Stimulated activated CD8-positive, alpha-beta memory T cell treated with anti-CD3 and anti-CD28 coated beads, Interleukin-4, amount 100 ng/mL, for 4 hours (primary cell): Measurements from ENCODE around the gene EIF3D.
"Not testable (repeated sequence)": the region's sequence is repeated elsewhere in the genome, so short reads cannot be mapped to it uniquely, and the experiment has no call there.

ENCODE experiments used
- DNase-seq, 2 donors: peaks; one replicate each; pipeline ENCODE4 v3.0.0-alpha.2; 2020; ENCODE audit warnings: low read depth in 2 of 2, low spot score in 1 of 2

EIF3D gene

GRCh38 chr22:36550701-36551495, 21.9 kb upstream of the EIF3D start:
- no peak for DNase-seq

GRCh38 chr22:36549033-36549432, 20.1 kb upstream of the EIF3D start:
- no peak for DNase-seq

- no peak for DNase-seq
Observed at GRCh38 chr22:36548606-36549005, 19.6 kb upstream of the EIF3D start.

- no peak for DNase-seq
Observed at GRCh38 chr22:36546932-36547331, 18.0 kb upstream of the EIF3D start.

- DNase-seq: no peak
Observed at GRCh38 chr22:36546092-36546804, 17.3 kb upstream of the EIF3D start.

- no peak for DNase-seq
Observed at GRCh38 chr22:36544107-36544620, 15.2 kb upstream of the EIF3D start.

GRCh38 chr22:36541831-36542411, 13.0 kb upstream of the EIF3D start:
- DNase-seq: no peak

- no peak for DNase-seq
Observed at GRCh38 chr22:36540867-36541642, 12.1 kb upstream of the EIF3D start.

GRCh38 chr22:36538529-36538928, 9.6 kb upstream of the EIF3D start:
- no peak for DNase-seq

- no peak for DNase-seq
Observed at GRCh38 chr22:36536717-36537116, 7.8 kb upstream of the EIF3D start.

- not testable (repeated sequence) for DNase-seq
Observed at GRCh38 chr22:36533320-36533719, 4.4 kb upstream of the EIF3D start.

- no peak for DNase-seq
Observed at GRCh38 chr22:36532466-36532865, 3.5 kb upstream of the EIF3D start.

GRCh38 chr22:36528341-36528740, 625 bp downstream of the EIF3D start:
- no peak for DNase-seq

- DNase-seq: no peak
Observed at GRCh38 chr22:36522662-36523061, 6.3 kb downstream of the EIF3D start.

GRCh38 chr22:36520423-36520822, 8.5 kb downstream of the EIF3D start:
- no peak for DNase-seq

GRCh38 chr22:36519906-36520305, 9.1 kb downstream of the EIF3D start:
- DNase-seq: not testable (repeated sequence)

GRCh38 chr22:36514766-36515165, 14.2 kb downstream of the EIF3D start:
- no peak for DNase-seq

GRCh38 chr22:36512991-36513390, 16.0 kb downstream of the EIF3D start:
- DNase-seq: no peak

- DNase-seq: no peak
Observed at GRCh38 chr22:36512333-36512732, 16.6 kb downstream of the EIF3D start.

GRCh38 chr22:36510966-36511881, 17.7 kb downstream of the EIF3D start:
- DNase-seq: no peak
